COR-L47 (cell line): ENCODE measurements around the gene SMC6.
A peak's percentile ranks its signal among the peaks of the same experiment; 100 is the strongest.

Source experiments
- DNase-seq: peaks from one replicate; lab custom pipeline; 2025; lab: John Stamatoyannopoulos, UW

SMC6 gene

GRCh38 chr2:17649026-17649425 is 104.6 kb downstream of the SMC6 start:
- DNase-seq = no peak

DNA sequence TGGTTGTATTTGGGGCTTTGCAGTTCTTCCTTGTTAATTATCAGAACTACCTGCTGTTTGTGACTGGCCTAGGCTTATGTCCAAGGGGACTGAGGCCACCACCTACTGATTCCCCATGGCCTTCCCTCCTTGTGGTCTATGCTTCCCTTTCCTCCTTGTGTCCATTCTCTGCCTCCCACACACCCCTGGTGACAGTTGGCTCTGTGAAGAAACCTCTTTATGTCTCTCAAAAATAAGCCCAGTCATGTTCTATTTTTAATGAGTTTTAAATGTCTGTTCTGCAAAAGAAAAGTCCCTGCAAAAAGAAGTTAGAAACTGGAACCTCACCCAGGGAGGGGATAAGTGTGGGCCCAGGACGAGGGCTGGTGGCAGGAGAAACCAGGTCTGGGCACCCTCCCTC is 105.0 kb downstream of the SMC6 start:
- no peak for DNase-seq

- no peak for DNase-seq
Observed at GRCh38 chr2:17646838-17647701, 106.5 kb downstream of the SMC6 start.

DNA sequence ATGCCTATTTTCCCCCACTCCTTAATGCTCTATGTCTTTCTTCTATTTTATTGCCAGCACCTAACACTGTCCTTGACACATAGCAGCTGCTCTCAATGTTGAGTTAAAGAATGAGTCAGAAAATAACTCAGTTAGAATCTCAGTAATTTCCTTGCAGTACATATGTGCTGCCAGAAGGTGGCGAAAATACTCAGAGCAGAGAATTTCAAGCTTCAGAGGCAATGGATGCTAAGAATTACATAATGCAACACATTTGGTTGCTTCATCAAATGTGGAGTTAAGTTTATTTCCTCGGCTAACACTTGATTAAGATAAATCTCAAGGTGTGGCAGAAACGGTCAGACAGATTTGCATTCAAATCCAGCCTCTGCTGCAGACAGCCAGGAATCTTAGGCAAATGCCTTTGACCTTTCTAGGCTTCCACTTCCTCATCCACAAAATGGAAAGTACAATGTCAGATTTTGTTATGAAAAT is 107.5 kb downstream of the SMC6 start:
- DNase-seq = peak; percentile 11

- DNase-seq = no peak
Observed at GRCh38 chr2:17644997-17645720, 108.5 kb downstream of the SMC6 start.

DNA sequence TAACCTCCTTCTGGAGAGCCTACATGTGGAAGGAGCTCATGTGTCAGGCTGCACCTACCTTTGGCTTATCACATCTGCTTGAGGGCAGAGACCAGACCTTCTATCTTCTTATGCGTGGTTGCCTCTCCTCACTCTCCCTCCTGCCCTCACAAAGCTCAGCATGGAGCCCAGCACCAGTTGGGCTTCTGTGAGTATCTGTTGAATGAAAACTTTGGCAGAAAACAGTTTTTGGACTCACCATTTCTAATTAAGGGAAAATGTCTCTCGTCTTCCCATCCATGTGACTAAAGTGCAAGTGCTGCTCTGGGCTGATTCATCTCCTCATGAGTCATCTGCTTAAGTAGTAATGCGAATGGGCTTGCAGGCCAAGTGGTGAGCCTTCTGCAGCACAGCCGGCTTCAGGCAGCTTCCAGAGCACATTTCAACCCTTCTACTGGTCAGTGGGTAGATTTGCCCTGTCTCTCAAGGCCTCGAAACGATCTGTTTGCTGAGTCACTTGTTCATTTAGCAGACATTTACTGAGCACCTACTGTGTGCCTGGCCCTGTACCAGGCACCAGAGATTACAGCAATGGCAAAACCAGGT is 110.5 kb downstream of the SMC6 start:
- no peak for DNase-seq

DNA sequence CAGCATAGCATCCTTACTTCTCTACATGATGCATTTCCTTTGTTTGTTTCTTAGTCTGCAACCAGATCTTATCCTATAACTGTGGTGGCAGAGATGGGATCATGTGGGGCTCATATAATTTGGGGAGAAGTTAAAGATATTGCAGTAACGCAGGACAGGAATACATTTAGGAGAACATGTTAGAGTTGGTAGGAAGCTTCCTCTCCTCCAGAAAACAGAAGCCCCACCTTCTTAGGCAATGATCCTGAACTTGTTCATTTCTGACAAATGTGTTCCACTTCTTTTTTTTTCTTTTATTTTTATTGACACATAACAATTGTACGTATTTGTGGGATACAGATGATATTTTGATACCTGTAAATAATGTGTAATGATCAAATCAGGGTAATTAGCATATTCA is 113.2 kb downstream of the SMC6 start:
- no peak for DNase-seq

DNA sequence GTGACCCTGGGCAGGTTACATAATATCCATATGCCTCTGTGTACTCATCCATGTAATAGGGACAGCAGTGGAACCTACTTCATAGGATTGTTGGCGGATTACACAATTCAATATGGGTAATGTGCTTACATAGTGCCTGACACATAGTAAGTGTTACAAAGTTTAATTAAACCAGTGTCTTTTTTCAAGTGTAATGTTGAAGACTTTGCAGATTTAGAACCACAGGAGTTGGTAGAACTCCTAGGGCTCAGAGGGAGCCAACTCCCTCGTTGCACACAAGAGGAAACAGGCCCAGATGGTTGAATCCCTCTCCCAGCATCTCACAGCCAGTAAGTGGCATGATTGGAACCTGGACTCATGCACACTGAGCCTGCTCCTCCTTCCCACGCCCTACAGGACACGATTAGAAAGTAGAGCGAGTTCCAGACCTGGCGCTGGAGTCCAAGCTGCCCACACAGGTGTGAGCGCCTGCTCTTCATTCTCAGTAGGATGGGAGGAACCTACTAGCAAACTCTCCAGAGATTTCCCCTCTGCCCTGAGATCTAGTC is 115.3 kb downstream of the SMC6 start:
- DNase-seq = no peak

GRCh38 chr2:17637131-17637906 is 116.3 kb downstream of the SMC6 start:
- peak; percentile 3 for DNase-seq

GRCh38 chr2:17636257-17636656 is 117.4 kb downstream of the SMC6 start:
- DNase-seq = no peak

- no peak for DNase-seq
Observed at GRCh38 chr2:17634997-17635396, 118.6 kb downstream of the SMC6 start.

DNA sequence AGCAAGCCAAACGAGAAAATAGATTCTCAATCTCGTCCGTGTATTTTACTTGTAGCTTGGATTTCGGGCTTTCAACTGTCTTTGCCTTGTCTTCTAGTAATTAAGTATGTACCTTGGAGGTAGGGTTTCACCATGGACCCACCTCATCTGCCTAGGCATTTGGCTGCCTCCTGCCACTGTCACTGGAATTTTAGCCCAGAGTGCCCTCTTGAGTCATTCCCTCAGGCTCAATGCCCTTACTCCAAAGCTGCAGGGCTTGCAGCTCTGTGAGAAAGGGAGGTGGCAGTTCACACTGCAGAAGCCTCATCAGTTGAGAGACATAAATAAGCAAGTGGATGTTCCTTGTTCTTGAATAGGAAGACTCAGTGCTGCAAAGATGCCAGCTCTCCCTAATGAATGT is 123.5 kb downstream of the SMC6 start:
- DNase-seq = no peak

GRCh38 chr2:17628349-17629261 is 125.0 kb downstream of the SMC6 start:
- no peak for DNase-seq

- no peak for DNase-seq
Observed at GRCh38 chr2:17627434-17627833, 126.2 kb downstream of the SMC6 start.

- DNase-seq = no peak
Observed at GRCh38 chr2:17626986-17627385, 126.6 kb downstream of the SMC6 start.

GRCh38 chr2:17625446-17625845 is 128.2 kb downstream of the SMC6 start:
- no peak for DNase-seq

GRCh38 chr2:17621781-17622180 is 131.8 kb downstream of the SMC6 start:
- DNase-seq = no peak

GRCh38 chr2:17620841-17621240 is 132.8 kb downstream of the SMC6 start:
- no peak for DNase-seq

DNA sequence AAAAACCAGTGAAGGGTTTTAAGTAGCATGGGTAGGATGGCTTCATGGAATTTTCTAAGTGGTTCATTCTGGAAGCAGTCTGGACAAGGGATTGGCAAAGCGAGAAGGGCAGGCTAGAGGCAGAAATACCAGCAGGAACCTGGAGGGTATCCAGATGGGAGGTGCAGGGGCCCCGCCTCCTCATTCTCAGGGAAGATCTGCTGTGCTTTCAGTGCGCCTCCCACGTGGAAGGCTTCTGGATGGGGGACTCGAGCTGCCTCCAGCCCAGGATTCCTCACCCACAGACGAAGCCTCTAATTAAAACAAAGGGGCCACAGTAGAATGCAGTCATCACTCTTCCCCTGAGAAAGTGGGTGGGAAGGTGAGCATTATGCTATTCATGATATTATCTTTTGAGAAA is 133.3 kb downstream of the SMC6 start:
- DNase-seq = peak; percentile 38

GRCh38 chr2:17617955-17618354 is 135.7 kb downstream of the SMC6 start:
- DNase-seq = no peak

- no peak for DNase-seq
Observed at GRCh38 chr2:17617516-17617915, 136.1 kb downstream of the SMC6 start.
